K562 treated with DMSO at 1 percent for 4 hours (cell line): ENCODE data around the gene CPLX1. TPM values are rescaled to one million over a fixed set of nuclear protein-coding genes. Genes with fewer than 3 reads are reported as not detected.

Source experiments
- total RNA-seq: library from RNA; unstranded; fragments of 300-600 nt; gene quantifications from 2 replicates; pipeline ENCODE4 v1.2.3, GENCODE V29; 2022; ENCODE audit not compliant: insufficient read depth

The CPLX1 gene
- total RNA-seq = not detected in 2 replicates

DNA sequence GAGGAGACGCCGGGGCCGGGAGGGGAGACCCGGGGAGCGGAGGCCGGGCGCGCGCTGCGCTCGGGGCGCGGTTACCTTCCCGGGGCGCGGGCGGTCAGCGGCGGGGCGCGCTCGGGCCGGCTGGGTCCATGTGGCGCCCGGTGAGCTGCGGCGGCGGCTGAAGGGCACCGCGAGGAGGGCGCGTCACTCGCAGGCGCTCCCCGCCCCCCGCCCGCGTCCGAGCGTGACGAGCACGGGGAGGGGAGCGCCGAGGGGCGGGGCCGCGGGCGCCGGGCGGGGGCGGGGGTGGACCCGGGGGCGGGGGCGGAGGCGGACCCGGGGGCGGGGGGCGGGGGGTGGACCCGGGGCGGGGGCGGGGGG lies at the start of gene CPLX1:
TSS of gene CPLX1 (minus strand) at position 159 of the 360 bp plus-strand sequence. CDS start 1,607 bp downstream, outside the sequence.

Other genes starting within 250 kb of the CPLX1 start
- not detected in 2 replicates for gene TMEM271, start 249.8 kb downstream of the CPLX1 start, total RNA-seq
- not detected in 2 replicates for gene PDE6B, start 200.6 kb downstream of the CPLX1 start, total RNA-seq
- 226 and 274 TPM in 2 replicates for gene ATP5ME, start 151.9 kb downstream of the CPLX1 start, total RNA-seq
- gene MYL5, start 151.6 kb downstream of the CPLX1 start, total RNA-seq = 2.7 TPM in 1 of 2 replicates, not detected in the other
- gene SLC49A3, start 137.0 kb downstream of the CPLX1 start, total RNA-seq = not detected in 2 replicates
- gene PCGF3, start 120.3 kb downstream of the CPLX1 start, total RNA-seq = 25.7 and 38.4 TPM in 2 replicates
- 74.2 and 102 TPM in 2 replicates for gene GAK, start 106.2 kb upstream of the CPLX1 start, total RNA-seq
- 49.5 and 50.5 TPM in 2 replicates for gene TMEM175, start 106.3 kb upstream of the CPLX1 start, total RNA-seq
- gene DGKQ, start 147.4 kb upstream of the CPLX1 start, total RNA-seq = 18.2 and 25.6 TPM in 2 replicates
- gene IDUA, start 160.9 kb upstream of the CPLX1 start, total RNA-seq = 14.3 and 17.2 TPM in 2 replicates
- gene SLC26A1, start 167.3 kb upstream of the CPLX1 start, total RNA-seq = 4.9 and 5.0 TPM in 2 replicates
- gene FGFRL1, start 185.5 kb upstream of the CPLX1 start, total RNA-seq = 30.2 and 30.9 TPM in 2 replicates